Endometrium (tissue), 2 donors: ENCODE results near the gene TRMT11.
"Not testable (repeated sequence)": the region's sequence is repeated elsewhere in the genome, so short reads cannot be mapped to it uniquely, and the experiment has no call there.

Experiments used
- FAIRE-seq: peaks from 2 replicates; lab custom pipeline; 2012; peaks lifted over from hg19 to GRCh38; lab: Jason Lieb, UNC
- donor health status: control.
- donor health status: control.

The TRMT11 gene

DNA sequence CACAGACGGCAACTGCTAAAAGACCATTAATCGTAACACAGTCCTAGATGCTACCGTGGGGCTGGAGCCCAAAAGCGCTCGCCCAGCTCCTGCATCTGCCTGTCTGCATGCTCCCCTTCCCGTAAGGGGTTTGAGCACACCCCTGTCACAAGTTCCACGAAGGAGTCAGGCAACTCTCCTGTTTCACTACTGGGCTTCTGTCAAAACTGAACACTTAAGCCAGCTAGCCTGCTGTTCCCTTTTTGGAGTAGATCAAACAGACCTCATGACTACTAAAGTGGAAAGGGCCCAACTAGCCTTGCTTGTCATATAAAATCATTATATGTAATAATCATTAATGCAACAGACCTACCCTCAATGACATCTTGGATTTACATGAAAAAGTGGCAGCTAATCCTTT lies 61.3 kb downstream of the TRMT11 start:
- no peak for FAIRE-seq

DNA sequence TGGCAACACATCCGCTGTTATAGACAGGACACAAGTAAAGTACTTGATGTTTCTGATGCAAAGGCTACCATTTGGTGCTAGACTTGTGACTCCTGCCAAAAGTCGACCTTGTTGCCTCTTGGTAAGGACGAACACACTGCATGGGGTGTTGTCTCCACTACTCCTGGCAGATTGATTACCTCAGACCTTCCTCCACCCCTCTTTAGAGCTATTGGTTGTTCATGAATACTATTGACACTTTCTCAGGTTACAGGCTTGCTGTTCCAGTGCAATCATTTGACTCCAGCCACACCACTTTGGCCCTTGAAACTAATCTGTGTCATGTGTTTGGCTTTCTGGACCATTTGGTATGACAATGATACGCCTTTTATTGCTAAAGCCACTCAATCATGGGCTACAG lies 62.3 kb downstream of the TRMT11 start:
- FAIRE-seq, result no peak

DNA sequence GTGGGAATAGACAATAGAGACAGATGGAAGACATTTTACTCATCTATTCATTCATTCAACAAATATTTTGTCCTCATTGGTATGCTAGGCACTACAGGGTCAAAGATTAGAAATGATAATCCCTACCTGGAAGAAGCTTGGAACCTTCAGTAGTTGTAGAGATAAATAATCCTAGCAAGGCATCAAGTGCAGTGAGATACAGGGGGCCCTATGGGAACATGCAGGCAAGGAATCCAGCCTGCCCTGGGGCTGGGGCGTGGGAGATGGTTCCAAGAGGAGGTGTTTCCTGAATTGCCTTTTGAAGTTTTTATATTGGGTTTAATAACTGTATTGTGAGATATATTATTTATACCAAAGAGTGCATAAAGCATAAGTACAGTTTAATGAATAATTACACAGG lies 64.5 kb downstream of the TRMT11 start:
- no peak for FAIRE-seq

DNA sequence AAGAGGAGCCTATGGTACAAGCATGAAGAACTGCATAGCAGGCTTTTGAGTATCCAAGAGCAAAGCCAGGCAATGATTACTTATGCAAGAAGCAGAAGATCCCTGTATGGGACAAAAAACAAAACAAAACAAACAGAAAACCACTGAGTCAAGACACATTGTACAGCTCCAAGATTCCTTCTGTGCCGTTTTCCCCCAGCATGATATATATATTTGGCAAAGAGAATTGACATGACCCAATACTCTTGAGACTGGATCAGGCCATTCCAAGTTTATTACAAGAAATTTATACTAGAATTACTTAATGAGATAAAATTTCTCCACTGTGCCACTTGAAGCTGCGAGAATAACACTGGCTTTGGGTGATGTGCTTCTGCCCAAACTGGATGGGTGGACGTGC lies 65.5 kb downstream of the TRMT11 start:
- no peak for FAIRE-seq

DNA sequence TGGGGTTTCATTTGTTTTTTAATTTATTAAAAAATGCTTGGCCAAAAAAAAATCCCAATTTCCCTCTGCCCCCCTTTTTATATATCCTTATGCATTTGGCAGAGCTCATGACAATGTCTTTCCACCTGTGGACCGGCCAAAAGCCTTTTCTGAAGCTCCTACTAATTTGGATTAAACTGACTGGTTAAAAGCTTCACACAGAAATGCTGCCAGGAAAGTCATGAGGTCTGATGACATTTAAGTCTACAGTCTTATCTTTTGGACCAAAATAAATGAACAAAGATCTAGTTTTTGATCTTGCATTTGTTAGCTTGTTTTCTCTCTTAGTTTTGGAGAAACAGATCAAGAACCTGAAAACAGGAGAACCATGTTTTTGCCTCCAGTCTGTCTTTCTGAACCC lies 66.1 kb downstream of the TRMT11 start:
- no peak for FAIRE-seq

DNA sequence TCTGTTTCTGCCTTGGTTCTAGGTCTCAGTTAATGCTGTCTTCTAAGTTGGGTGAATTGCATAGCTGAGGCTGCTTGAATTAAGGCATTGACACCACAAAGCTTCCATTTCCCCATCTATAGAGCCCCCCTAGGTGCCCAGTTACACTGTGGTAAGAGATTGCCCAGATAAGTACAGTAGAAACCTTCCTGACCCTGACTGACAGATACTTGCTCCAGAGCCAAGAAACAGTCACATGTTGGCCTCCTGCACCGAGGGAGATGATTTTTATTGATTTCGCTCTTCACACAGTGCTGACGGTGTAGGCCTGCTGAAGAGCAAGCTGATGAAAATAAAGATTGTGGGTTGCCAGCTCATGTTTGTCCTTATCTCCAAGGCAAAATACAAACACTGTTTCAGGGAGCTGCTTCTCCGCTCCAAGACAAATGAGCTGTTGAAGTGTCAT lies 67.9 kb downstream of the TRMT11 start:
- FAIRE-seq, result no peak

DNA sequence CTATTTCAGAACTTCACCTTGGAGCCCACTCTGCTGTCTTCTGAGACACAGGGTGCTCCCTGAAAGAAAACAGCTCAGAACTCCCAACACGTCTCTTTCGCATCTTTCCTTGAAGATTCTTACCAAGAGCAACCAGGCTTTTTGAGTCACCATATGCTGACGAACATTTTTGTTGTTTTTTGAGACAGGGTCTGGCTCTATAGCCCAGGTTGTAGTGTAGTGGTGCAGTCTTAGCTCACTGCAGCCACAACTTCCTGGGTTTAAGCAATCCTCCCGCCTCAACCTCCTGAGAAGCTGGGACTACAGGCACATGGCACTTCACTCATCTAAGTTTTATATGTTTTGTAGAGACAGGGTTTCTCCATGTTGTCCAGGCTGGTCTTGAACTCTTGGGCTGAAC lies 68.5 kb downstream of the TRMT11 start:
- no peak for FAIRE-seq

DNA sequence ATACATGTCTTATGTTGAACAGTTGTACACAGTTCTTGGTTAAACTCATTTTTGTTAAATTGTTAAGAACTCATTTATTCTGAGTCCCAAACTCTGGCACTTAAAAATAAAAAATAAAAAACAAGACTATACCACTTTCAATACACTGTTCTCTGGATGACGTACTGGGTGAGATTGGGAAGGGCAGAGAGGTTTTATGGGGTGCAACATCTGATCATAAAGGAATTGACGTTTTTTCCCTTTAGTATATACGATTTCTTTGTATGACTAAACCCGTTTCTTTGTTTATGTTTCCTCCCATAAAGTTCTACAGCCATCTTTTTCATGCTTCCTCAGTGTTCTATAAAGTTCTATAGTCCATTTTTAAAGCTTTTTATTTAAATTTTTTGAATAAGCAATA lies 69.1 kb downstream of the TRMT11 start:
- no peak for FAIRE-seq

DNA sequence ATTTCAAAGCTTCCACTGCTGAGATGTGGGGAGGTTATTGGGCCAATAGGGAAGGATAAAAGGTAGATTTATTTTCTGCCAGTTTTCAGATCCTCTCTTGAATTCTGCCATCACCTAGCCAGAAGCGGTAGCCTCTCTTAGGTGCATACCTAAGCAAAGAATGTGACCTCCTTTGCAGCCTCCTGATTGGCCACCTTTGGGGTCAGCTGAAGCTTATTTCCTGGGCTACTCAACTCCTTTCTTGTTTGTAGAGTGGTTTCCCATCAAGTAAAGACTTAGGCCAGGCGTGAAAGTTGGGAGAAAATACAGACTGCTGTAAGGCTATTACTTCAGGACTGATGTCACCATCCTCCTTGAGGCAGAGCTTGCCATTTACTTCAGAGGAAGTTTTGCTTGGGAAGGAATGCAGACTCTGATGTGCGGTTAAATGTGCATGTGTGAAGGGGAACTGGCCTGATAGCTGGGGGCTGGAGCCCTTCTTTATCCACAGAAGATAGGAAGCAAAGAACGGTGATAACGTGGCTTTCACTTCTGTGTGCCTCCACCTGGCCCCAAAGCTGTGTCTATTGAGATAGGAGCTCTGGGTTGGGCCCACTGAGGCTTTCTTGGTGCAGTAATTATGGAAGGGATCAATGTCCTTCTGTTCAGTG lies 70.1 kb downstream of the TRMT11 start:
- no peak for FAIRE-seq

DNA sequence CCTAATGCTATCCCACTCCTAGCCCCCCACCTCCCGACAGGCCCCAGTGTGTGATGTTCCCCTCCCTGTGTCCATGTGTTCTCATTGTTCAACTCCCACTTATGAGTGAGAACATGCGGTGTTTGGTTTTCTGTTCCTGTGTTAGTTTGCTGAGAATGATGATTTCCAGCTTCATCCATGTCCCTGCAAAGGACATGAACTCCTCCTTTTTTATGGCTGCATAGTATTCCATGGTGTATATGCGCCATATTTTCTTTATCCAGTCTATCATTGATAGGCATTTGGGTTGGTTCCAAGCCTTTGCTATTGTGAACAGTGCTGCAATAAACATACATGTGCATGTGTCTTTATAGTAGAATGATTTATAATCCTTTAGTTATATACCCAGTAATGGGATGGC lies 71.7 kb downstream of the TRMT11 start:
- FAIRE-seq, result not testable (repeated sequence)

DNA sequence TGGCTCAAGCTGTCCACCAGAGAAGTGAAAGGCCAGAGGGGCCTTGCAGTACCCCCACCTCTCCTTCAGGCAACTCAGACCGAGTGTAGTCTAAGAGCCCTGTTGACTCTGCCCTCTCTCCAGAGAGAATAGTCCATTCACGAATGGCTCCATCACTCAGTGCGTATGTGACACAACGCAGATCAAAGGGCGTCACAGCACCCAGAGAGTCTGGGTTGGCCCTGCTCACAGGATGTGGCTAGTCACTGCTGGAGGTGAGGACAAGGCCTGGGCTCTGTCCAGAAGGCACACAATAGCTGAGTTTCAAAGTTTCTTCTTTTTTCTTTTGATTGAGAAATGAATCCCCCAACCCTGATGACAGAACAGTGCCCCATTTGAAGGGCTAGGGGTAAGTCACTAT lies 74.1 kb downstream of the TRMT11 start:
- FAIRE-seq, result no peak

DNA sequence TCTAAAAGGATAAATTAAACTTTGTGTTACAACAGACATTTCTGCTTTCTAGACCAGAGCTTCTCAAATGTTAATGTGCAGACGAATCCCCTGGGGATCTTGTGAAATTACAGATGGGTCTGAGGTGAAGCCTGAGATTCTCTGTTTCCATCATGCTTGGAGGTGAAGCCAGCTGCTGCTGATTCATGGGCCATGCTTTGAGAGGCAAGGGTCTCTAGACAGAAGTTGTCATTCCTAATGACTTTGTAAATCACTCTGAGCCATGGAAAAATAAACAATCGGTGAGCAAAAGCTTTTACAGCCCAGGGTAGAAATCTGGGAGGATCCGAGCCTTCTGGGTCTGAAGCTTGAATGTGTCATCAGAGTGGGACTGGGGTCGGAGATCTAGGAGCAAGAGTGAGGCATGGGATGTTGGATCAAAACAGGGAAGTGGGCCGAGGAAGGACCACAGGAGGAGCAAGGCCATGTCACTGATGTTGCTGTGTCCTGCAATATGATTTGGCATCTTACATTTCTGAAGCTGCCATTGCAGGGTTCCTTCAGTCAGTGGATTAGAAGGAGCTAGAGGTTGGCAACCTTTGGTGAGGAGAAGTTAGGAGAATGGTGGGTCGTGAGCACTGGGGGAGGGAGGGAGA lies 77.3 kb downstream of the TRMT11 start:
- FAIRE-seq, result no peak

DNA sequence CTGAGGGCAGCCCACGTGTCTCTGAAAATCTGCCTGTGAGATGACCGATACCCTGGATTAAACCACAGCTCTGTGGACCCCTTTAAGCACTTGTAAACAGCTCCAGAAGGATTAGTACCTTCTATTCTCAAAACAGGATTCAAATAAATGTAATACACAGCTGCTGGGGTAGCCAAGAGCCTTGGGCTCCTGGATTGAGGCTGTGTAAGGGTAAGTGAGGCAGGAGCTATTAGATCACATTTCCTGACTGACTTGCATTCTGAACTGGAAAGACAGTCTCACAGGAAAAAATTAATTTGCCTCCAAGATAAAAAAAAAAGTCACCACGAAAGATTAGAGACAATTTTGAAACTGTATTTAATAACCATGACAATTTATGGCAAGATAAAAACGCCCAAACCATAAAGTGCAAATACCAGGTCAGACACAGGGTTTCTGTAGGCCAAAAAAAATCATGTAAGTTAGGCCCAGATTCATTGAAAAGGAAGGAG lies 78.0 kb downstream of the TRMT11 start:
- no peak for FAIRE-seq

DNA sequence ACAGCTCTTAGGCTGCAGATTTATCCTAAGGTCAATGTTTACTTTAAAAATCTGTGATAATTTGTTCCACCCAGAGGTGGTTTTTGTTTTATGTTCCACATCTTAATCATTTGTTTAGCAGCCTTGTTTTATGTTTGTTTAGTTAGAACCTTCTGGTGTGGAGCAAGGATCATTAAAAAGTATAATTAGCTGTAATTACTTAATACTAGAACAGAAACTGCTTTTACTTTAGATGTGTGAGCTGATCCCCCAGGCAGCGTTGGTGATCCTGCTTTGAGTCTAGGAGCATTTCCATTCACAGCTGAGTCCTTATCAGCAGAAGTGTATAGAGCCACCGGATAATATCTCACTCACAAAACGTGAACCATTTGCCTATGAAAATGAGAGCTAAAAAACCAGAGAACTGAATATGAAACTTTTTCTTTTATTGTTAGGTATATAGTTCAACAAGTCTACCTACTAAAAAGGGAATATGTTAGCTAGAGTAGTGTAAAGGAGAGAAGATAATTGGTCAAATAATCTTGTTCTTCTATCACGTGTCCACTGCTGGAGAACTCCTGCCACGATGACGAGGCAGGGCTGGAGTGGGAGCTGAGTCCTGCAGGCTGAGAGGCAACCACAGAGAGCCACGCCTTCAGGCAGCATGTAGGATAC lies 78.5 kb downstream of the TRMT11 start:
- FAIRE-seq, result peak; percentile 57

DNA sequence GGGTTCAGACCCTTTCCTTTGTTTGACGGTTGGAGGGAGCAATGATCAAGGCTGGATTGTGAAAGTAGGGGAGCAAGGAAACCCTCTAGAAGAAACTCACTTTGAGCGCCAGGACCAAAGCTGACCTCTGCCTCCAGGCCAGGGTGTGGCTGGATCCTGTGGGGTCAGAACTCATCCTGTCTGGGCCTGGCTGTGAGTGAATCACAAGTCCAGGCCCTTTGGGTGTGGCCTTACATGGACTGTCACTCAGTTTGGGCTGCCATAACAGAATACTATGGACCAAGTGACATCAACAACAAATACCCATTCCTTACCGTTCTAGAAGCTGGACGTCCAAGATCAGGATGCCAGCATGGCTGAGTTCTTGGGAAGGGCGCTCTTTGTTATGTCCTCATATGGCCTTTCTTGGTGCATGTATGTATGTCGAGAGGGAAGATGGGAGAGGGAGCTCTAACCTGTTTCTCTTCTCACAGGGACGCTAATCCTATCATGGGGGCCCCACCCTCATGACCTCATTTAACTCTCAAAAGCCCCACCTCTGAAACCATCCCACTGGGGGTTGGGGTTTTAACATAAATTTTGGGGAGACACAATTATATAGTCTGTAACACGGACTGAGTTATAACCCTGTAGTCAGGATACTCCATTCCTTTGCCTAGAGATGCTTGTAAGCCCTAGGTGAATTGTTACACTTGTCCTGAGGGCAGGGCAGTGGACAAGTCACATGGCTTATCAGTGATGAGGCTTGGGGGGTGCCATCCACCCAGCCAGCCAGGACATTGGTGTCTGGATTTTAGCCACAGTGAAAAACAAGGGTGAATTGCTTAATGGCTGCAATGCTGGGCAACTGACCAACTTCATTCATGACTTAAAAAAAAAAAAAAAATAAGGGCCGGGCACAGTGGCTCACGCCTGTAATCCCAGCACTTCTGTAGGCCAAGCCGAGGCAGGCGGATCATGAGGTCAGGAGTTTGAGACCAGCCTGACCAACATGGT lies 80.0 kb downstream of the TRMT11 start:
- no peak for FAIRE-seq

DNA sequence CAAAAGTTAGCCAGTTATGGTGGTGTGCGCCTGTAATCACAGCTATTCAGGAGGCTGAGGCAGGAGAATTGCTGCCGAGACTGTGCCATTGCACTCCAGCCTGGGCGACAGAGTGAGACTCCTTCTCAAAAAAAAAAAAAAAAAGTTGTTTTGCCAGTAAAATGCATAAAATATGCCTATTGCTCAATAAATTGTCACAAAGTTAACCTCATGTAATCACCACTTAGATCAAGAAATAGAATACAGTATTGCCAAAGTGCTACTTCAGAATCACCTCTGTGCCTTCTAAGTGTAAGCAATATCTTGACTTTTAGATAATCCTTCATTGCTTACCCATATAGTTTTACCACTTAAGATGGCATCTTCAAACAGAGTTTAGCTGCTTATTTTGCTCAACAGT lies 80.7 kb downstream of the TRMT11 start:
- no peak for FAIRE-seq

DNA sequence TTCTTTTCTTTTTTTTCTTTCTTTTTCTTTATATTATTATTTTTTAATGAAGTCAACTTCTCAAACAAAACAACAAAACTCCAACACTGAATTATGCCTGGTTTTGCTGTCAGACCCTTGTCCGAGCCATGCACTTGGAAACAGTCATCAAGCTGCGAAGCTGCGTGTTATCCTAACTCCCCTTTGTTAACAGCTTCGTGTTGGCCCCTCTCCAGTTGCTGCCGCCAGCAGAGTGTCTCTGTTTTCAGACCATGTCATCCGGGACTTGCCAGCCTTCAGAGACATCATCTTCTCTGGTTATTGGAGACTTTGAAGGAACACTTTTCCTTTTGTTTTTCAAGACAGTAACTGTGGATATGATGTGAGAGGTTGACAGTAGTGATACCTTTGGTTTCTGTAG lies 83.1 kb downstream of the TRMT11 start:
- FAIRE-seq, result no peak

DNA sequence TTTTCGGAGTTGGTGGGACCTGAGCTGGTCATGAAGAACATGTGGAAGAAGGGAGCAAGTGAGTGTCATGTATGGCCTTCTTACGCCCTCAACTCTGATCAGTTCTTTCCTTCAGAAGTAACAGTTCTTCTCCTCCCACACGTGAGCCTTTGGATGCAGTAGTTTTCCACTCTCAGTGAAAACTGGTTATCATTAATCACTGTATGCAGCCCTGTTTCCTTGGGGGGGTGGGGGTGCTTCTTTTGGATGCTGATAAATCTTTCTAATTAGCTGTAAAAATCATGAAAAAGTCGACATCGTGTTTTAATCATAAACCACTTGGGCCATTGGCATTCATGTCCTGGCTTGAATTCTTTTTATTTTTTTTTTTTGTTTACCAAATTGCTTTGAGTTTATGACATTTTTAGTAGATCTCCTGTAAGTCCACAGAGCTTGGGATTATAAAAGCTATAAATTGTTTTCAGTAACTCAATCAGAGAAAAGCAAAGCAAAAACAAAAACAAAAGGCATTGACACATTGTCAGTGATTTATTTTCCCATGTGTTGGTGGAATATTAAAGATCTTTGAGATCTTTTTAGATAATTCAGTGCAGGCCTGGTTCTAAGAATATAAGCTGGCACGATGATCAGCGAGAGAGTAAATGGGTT lies 84.8 kb downstream of the TRMT11 start:
- FAIRE-seq, result peak; percentile 92

DNA sequence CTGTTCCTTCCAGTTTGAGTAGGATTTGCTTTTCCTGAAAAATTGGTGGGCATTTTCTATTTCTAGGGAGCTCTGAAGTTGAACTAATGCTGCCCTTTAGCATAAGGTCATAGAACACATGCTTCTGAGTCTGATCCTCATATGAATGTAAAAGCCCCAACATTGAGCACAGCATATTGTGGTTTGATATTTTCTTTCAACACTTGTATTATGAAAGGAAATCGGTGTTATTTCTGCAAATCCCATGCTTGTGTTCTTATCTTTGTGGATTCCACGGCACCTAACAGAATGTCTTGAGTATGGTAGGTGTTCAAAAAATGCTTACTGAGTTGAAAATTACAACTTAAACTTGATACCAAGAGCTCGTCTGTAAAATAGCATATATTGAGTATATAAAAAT lies 85.8 kb downstream of the TRMT11 start:
- FAIRE-seq, result no peak

DNA sequence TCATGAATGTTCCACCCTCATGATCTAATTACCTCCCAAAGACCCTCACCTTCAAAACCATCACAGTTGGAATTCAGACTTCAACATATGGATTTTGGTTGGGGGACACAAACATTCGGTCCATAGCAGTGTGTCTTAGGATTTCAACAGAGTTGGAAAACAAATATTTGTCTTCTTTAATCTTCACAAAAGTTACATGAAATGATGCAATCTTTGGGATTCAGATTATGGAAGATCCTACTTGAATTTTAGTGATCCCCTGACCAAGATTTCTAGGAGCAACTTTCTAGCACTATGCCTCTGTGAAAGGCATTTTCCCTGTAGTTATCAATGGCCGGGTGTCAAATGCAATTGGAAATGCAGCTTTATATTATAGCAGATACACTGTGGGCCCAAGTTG lies 86.5 kb downstream of the TRMT11 start:
- no peak for FAIRE-seq

DNA sequence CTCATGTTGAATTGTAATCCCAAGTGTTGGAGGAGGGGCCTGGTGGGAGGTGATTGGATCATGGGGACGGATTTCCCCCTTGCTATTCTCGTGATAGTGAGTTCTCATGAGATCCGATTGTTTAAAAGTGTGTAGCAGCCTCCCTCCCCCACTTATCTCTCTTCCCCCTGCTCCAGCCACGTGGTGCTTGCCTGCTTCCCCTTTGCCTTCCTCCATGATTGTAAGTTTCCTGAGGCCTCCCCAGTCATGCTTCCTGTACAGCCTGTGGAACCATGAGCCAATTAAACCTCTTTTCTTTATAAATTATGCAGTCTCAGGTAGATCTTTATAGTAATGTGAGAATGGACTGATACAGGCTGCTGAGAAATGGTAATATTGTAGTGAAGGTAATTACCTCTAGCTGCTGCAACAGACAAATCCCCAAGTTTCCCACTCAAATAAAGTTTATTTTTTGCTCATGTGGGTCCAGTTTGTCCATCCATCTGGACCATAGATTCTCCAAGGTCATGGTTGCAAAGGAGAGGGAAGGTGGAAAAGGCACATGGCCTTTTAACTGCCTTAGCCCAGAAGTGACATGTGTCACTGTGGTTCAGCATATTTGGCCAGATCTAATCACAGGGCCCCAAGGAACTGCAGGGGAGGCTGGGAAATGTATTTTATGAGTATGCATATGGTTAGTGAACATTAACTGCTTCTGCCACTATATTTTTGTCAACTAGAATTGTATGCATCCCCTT lies 89.2 kb downstream of the TRMT11 start:
- FAIRE-seq, result no peak
